Spleen (tissue), 7 donors: ENCODE results near the gene AQP5.

ENCODE experiments used
- POLR2A ChIP-seq, 3 donors: fragments of 450-650 bp; IDR thresholded peaks; one replicate each; pipeline ENCODE4 v1.5.1; 2017; ENCODE audit warnings: antibody characterized with exemption in 3 of 3, mild to moderate bottlenecking in 1 of 3
- POLR2AphosphoS5 ChIP-seq, 3 donors: sonication (generic); formaldehyde crosslinking; IDR thresholded peaks; one replicate each; pipeline ENCODE4 v1.5.1; 2017; ENCODE audit warnings: antibody characterized with exemption in 3 of 3
- TF ChIP-seq, protein P1 (sequence below), 11 experiments: fragments of 200-600 bp in 7 of 11; fragments of 450-650 bp in 4 of 11; sonication (generic) in 4 of 11; IDR thresholded peaks in 8 of 11; conservative IDR thresholded peaks in 3 of 11; 1 replicate in 7 of 11; 2 replicates in 4 of 11; pipeline versions ENCODE4 v1.4.0 to v1.8.0; 2016 to 2021; ENCODE audit warnings: antibody characterized with exemption in 11 of 11, inconsistent platforms in 4 of 11, mild to moderate bottlenecking in 1 of 11
- donor health status: DM: no; HTN: no; CAD: no; lungs with moderate emphysema.
- donor health status: DM: no; HTN: no; CAD: no.
- donor health status: DM: no; HTN: no; CAD: no.

- no peak for TF ChIP-seq POLR2A (IDR thresholded peaks at IDR 0.05)
- TF ChIP-seq, protein P1, sequence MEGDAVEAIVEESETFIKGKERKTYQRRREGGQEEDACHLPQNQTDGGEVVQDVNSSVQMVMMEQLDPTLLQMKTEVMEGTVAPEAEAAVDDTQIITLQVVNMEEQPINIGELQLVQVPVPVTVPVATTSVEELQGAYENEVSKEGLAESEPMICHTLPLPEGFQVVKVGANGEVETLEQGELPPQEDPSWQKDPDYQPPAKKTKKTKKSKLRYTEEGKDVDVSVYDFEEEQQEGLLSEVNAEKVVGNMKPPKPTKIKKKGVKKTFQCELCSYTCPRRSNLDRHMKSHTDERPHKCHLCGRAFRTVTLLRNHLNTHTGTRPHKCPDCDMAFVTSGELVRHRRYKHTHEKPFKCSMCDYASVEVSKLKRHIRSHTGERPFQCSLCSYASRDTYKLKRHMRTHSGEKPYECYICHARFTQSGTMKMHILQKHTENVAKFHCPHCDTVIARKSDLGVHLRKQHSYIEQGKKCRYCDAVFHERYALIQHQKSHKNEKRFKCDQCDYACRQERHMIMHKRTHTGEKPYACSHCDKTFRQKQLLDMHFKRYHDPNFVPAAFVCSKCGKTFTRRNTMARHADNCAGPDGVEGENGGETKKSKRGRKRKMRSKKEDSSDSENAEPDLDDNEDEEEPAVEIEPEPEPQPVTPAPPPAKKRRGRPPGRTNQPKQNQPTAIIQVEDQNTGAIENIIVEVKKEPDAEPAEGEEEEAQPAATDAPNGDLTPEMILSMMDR (IDR thresholded peaks at IDR 0.05 in 8 of 11, conservative IDR thresholded peaks at IDR 0.05 in 3 of 11), result no peak
- no peak for TF ChIP-seq POLR2AphosphoS5 (IDR thresholded peaks at IDR 0.05)
Observed at GRCh38 chr12:49929581-49929980, 32.1 kb upstream of the AQP5 start.
